HG02623 (cell line): ENCODE data around the gene CPPED1.

ENCODE experiments used
- ATAC-seq: cut with Tn5 transposase; IDR thresholded peaks from one replicate; pipeline ENCODE4 v1.9.1; 2021; ENCODE audit warnings: moderate library complexity; ENCODE audit not compliant: unreplicated experiment

Gene CPPED1

GRCh38 chr16:12685806-12686205 lies 117.9 kb downstream of the CPPED1 start:
- no peak for ATAC-seq

- ATAC-seq = no peak
Measured at GRCh38 chr16:12682432-12683165, 121.1 kb downstream of the CPPED1 start.

GRCh38 chr16:12681653-12682052 lies 122.0 kb downstream of the CPPED1 start:
- ATAC-seq = no peak

- no peak for ATAC-seq
Measured at GRCh38 chr16:12680531-12680930, 123.2 kb downstream of the CPPED1 start.

GRCh38 chr16:12679660-12680272 lies 123.9 kb downstream of the CPPED1 start:
- no peak for ATAC-seq

GRCh38 chr16:12678983-12679382 lies 124.7 kb downstream of the CPPED1 start:
- ATAC-seq = no peak

GRCh38 chr16:12677502-12677901 lies 126.2 kb downstream of the CPPED1 start:
- ATAC-seq = no peak

GRCh38 chr16:12675852-12676251 lies 127.8 kb downstream of the CPPED1 start:
- no peak for ATAC-seq

- no peak for ATAC-seq
Measured at GRCh38 chr16:12675046-12675445, 128.6 kb downstream of the CPPED1 start.

GRCh38 chr16:12674524-12674923 lies 129.2 kb downstream of the CPPED1 start:
- no peak for ATAC-seq

- ATAC-seq = no peak
Measured at GRCh38 chr16:12674071-12674470, 129.6 kb downstream of the CPPED1 start.

- no peak for ATAC-seq
Measured at GRCh38 chr16:12673466-12673865, 130.2 kb downstream of the CPPED1 start.

GRCh38 chr16:12672986-12673385 lies 130.7 kb downstream of the CPPED1 start:
- no peak for ATAC-seq

GRCh38 chr16:12669908-12670307 lies 133.8 kb downstream of the CPPED1 start:
- ATAC-seq = no peak

GRCh38 chr16:12667909-12668308 lies 135.8 kb downstream of the CPPED1 start:
- no peak for ATAC-seq

- no peak for ATAC-seq
Measured at GRCh38 chr16:12664164-12664733, 139.4 kb downstream of the CPPED1 start.

- no peak for ATAC-seq
Measured at GRCh38 chr16:12661656-12662172, 142.0 kb downstream of the CPPED1 start.

GRCh38 chr16:12659871-12660270 lies 143.8 kb downstream of the CPPED1 start:
- ATAC-seq = no peak

- no peak for ATAC-seq
Measured at GRCh38 chr16:12658506-12658905, 145.2 kb downstream of the CPPED1 start.

- no peak for ATAC-seq
Measured at GRCh38 chr16:12655537-12655936, 148.2 kb downstream of the CPPED1 start.

GRCh38 chr16:12653820-12654392 lies 149.8 kb downstream of the CPPED1 start:
- no peak for ATAC-seq

- ATAC-seq = no peak
Measured at GRCh38 chr16:12652924-12653323, 150.8 kb downstream of the CPPED1 start.
